GM12874 (cell line): ENCODE results near the gene CCDC136.

Source experiments
- TF ChIP-seq, protein P1 (sequence below): IDR thresholded peaks from 2 replicates; pipeline ENCODE4 v1.5.1; 2011; ENCODE audit warnings: low read depth, mild to moderate bottlenecking, control low read depth, low read length, moderate library complexity; ENCODE audit not compliant: insufficient read depth

The CCDC136 gene

DNA sequence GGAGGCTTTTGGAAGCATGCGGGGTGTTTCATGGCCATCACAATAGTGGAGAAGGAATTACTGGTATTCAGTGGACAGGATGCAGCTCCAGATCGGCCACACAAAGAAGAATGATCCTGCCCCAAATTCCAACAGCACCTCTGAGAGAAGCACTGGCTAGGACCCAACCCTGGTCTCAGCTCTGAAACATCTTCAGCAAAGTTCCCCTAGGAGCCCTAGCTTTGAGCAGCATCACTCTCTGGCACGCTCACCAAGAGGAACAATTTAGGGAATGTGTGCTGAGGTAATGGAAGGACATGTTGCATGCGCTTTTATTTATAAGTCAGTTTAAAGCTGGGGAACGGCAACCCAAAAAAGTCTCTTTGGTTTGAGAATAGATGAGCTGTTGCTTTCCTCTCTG is 10.6 kb upstream of the CCDC136 start:
- TF ChIP-seq, protein P1, sequence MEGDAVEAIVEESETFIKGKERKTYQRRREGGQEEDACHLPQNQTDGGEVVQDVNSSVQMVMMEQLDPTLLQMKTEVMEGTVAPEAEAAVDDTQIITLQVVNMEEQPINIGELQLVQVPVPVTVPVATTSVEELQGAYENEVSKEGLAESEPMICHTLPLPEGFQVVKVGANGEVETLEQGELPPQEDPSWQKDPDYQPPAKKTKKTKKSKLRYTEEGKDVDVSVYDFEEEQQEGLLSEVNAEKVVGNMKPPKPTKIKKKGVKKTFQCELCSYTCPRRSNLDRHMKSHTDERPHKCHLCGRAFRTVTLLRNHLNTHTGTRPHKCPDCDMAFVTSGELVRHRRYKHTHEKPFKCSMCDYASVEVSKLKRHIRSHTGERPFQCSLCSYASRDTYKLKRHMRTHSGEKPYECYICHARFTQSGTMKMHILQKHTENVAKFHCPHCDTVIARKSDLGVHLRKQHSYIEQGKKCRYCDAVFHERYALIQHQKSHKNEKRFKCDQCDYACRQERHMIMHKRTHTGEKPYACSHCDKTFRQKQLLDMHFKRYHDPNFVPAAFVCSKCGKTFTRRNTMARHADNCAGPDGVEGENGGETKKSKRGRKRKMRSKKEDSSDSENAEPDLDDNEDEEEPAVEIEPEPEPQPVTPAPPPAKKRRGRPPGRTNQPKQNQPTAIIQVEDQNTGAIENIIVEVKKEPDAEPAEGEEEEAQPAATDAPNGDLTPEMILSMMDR = no peak

DNA sequence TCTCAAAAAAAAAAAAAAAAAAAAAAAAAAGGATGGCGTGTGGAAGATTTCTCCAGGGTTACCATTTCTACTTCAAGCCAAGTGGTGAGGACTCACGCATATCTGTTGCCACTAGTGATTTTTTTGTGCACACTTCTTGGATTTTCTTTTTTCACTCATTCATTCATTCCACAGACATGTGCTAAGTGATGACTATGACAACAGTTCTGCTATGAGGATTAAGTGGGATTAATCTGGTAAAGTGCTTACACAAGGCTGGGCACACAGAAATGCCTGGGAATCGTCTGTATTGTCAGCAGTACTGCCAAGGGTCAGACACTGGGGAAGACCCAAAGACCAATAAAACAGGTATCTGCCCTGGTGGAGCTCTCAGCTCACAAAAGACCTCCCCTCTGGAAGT is 9.9 kb upstream of the CCDC136 start:
- TF ChIP-seq, protein P1 = no peak

DNA sequence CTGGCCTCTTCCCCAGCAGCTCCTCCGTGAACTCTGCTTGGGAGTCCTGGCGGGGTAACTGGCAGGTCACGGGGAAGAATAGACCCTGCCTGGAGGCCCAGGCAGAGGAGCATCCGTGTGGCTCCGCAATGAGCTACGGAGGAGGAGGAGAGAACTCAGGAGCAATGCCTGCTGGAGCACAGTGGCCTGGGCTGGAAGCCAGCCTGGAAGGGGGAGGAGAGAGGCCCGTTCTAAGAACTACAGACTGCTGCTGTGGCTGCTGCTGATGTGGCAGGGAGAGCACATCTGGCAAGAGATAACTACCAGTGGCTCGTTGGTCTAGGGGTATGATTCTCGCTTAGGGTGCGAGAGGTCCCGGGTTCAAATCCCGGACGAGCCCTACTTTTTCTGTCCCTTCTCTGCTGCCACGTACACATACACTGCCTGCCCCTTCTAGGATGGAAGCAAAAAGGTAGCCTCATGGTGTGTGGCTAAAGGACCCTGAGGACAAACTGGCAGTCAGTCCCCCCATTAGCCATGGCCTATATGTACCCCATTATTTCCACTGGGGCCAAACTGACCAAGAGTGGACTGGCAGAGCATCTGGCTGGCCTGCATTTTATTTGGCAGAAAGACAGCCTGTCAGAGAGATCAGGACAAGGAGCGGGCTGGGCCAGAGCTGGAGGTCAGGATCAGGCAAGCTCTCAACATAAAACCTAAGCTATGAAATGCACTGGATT is 8.5 kb upstream of the CCDC136 start:
- TF ChIP-seq, protein P1 = no peak

DNA sequence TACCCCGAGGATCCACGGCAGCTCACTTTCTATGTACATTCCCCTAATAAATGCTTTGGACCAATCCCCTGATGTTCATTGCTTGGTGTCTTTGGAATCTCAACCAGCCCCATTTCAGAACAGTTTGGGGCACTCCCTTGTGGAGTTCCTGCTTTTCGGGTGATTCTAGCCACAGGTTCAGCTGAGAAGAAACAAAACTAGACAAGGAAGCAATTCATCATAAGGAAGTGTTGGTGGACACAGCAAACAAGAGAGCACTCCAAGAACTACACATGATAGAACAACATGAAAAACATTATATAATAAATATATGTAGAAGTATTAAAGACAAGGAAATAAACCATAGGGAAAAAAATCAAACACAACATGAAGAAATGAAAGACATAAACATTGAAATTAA is 6.0 kb upstream of the CCDC136 start:
- TF ChIP-seq, protein P1 = no peak

DNA sequence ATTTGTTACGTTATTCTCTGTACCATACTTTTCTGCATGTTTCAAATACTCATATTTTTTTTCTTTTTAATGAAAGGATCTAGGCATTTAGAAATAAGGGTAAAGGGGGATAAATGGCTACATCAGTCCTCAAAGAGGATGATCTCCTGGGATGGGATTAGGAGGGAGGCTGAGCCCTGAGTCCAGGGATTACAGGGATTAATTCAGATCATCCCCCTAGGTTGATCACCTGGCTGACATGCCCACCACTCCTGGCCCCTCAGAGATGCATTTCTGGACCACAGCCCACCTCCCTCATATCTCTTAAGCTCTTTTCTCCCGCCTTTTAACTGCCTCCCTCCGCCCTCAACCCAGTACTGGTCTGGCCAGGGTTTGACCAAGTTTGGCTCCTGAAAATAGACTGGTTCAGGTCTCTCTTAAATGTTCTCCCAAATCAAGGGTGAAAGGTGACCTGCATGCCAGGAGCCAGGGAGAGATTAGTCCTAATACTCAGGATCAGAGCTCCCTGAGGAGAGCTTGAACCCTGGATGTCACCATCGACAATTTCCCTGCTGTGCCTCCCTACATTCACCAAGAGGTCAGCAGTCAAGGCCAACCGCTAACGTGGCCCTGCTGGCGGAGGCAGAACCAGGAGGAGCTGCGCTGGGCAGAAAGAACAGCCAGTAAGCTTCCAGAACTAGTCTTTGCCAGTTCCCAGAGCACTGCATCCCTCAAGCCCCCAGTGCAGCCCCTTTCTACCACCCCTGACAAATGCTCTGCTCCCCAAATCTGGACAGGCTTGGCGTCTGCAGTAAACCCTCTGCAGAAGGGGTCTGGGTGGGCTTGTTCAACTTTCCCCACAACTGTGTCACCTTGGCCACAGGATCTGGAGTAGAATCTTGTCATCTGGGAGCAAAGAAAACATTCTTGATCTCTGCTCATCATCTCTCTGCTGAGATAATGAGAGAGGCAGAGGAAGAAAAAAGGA is 3.0 kb upstream of the CCDC136 start:
- TF ChIP-seq, protein P1 = no peak

DNA sequence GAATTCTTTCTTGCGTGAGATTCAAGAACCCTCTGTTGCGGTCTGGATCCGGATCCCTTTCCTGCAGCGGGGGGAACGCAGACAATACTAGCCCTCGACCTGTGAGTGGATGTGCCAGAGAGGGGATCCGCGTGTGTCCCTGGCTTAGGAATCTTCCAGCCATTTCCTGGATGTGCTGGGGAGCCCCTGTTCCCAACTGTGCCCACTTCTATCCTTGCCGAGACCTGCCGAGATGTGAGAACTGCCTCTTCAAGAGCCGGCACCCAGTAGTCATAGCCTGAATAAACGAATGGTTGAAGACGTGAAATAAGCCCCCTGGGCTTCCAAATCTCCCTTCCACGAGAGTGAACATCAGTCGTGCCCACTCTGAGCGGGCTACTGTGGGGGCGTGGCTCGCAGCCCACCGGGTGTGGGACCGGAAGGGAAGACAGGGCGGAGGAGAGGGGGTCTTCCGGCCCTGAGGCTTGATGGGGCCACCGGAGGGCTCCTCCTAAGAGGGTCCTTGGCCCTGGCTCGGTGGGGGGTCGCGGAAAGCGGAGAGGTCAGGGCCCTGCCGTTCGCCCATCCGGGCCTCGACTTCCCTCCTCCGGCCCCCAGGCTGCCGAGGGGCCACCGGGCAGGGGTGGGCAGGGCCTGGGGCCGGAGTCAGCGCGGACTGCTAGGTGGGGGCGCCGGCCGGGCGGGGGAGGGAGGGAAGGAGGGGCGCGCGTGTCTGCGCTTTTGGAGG is 1.3 kb upstream of the CCDC136 start:
- TF ChIP-seq, protein P1 = no peak

DNA sequence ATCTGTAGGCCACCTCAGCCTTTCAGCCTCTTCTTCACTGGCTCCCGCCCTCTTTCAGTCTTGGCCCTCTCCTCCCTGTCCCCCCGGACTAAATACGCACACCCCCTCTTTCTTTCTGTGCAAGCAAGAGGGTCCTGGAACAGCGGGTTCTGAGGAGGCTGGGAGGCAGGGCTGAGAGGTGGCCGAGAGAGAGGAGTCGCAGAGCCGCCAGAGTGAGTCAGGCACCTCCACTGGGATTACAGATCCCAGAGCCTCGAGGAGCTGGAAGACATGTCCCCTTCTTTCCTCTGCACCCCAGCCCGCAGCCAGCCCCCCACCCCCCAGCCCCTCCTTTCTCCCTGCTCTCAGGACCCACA is 182 bp downstream of the CCDC136 start:
- TF ChIP-seq, protein P1 = no peak
